Measurements from ENCODE around the gene CAMTA1. TPM values are rescaled to one million over a fixed set of nuclear protein-coding genes. Genes with fewer than 3 reads are reported as not detected.
"Not testable (repeated sequence)": the region's sequence is repeated elsewhere in the genome, so short reads cannot be mapped to it uniquely, and the experiment has no call there.

Gene CAMTA1
- total RNA-seq, 1 donor: 19.9 TPM

DNA sequence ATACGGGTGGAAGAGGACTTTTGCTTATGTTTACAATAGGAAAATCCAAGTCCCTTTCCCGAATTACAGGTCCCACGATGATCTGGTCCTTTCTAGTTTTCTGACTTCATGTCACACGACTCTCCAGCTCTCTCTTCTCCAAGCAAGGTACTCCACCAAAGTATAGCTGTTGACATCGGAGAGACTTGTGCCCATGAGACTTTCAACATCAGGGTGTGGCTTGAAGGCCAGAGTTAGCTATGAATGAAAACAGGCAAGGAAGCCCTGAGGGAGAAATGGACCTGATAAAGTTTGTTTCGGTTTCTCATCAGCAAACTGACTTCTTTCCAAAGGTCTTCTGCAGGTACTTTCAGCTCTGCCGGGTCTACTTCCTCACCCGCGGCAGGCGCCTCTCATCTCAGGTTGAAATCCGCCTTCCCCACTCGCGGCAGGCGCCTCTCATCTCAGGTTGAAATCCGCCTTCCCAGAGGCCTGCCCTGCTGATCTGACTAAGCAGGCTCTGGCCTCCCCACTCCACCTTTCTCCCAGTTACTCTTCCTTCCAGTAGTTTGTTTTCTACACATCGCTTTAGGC, 996.8 kb downstream of the CAMTA1 start:
- peak in 1 of 3 donors; percentile 13 for DNase-seq (ENCODE audit: low read depth in 2 of 3, low spot score in 2 of 3)

DNA sequence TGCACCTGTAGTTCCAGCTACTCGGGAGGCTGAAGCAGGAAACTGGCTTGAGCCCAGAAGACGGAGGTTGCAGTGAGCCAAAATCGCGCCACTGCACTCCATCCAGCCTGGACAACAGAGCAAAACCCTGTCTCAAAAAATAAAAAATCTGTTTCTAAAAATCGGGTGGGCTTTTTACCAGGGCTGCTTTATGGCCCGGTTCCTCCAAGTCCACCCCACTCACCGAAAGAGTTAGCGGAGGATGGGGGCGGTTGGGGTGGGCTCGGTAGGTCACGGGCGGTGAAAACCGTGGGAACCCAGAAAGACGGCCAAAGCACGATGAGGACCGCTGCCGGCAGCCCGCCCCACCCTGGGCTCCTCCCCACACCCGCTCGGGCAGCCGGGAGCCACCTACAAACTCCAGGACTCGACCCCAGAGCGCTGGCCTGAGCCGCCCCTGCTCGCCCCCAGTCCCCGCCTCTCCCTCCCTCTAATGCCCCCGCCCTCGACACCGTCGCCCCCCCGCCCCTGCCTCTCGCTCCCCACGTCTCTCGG, 998.0 kb downstream of the CAMTA1 start:
- DNase-seq (ENCODE audit: low read depth in 2 of 3, low spot score in 2 of 3): peak in 1 of 3 donors; percentile 46

DNA sequence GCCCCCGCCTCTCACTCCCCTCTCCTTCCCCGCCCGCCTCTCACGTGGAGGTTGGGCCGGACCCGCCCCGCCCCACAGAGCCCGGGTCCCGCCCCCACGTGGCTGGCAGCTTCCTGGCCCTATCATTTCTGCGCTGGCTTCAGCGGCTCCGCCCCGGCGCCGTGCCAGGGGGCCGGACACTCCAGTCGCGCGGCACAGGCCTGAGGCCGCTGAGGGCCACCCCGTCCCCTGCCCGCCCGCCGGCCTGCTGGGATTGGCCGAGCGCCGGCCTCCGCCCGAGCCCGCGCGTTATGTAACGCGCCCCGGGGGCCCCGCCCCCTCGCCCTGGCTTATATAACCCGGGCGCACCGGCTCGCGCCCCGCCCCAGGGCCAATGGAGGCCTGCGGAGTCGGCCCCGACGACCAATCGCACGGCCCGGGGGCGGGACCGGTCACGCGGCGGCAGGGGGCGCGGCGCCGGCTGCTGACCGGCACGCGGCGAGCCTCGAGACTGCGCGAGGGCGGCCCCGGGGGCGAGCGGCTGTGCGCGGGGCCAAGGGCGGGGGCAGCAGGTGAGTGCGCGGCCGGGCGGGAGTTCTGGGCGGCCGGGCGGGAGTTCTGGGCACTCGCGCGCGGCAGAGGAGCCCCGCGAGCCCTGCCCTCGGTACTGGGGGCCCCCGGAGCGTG, 998.7 kb downstream of the CAMTA1 start, which contains the start of gene PER3:
TSS of gene PER3 (plus strand) at position 466 of the 666 bp plus-strand sequence. CDS start 587 bp downstream, outside the sequence.
- peak; percentile 85 to 95 (median 94) for DNase-seq (ENCODE audit: low read depth in 2 of 3, low spot score in 2 of 3)

GRCh38 chr1:7784492-7785071, 999.3 kb downstream of the CAMTA1 start:
- peak in 1 of 3 donors; percentile 6 for DNase-seq (ENCODE audit: low read depth in 2 of 3, low spot score in 2 of 3)

DNA sequence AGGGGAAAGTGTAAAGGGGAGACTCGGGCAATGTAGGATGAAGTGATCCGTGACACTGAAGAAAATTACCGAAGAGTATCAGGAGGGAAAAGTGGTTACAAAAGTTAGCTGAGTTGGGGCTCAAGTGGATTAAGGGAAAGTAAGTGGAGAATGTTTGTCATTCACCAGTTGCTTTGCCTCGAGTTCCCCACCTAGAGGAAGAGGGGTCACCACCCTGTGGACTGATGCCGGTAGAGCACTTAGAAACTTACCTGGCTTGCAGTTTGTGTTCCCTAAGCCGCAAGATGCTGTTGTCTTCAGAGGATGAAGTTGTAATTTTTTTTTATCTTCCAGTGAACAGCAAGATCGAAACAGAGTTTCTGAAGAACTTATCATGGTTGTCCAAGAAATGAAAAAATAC, 999.9 kb downstream of the CAMTA1 start:
- DNase-seq (ENCODE audit: low read depth in 2 of 3, low spot score in 2 of 3): no peak

- peak in 1 of 3 donors; percentile 16 for DNase-seq (ENCODE audit: low read depth in 2 of 3, low spot score in 2 of 3)
Measured at GRCh38 chr1:7786795-7787194, 1001.5 kb downstream of the CAMTA1 start.

GRCh38 chr1:7789828-7790227, 1004.6 kb downstream of the CAMTA1 start:
- no peak for DNase-seq (ENCODE audit: low read depth in 2 of 3, low spot score in 2 of 3)

DNA sequence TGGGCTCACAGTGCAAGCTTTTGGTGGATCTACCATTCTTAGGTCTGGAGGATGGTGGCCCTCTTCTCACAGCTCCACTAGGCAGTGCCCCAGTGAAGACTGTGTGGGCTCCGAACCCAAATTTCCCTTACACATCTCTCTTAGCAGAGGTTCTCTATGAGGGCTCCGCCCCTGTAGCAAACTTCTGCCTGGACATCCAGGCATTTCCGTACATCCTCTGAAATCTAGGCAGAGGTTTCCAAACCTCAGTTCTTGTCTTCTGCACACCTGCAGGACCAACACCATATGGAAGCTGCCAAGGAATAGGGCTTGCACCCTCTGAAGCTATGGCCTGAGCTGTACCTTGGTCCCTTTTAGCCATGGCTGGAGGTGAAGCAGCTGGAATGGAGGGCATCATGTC, 1005.8 kb downstream of the CAMTA1 start:
- DNase-seq (ENCODE audit: low read depth in 2 of 3, low spot score in 2 of 3): not testable (repeated sequence)

DNA sequence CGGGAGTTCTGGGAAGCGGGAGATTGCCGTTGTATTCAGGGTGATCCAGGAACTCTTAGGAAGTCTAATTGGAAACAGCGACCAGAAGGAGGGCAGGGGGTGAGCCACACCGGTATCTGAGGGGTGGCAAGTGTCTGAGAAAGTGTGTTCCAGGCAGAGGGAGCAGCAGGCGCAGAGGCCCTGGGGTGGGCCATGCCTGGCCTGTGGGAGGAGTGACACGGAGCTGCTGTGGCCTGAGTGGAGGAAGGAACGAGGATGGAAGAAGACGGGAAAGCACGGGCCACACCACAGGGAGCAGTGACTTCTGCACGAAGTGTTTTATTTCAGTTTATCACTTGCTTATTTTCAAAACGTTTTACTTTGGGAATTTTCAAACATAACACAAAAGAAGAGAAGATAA, 1010.2 kb downstream of the CAMTA1 start:
- no peak for DNase-seq (ENCODE audit: low read depth in 2 of 3, low spot score in 2 of 3)

GRCh38 chr1:7805460-7805859, 1020.2 kb downstream of the CAMTA1 start:
- DNase-seq (ENCODE audit: low read depth in 2 of 3, low spot score in 2 of 3): no peak

- DNase-seq (ENCODE audit: low read depth in 2 of 3, low spot score in 2 of 3): peak in 2 of 3 donors; percentile 37 to 66
Measured at GRCh38 chr1:7808253-7808844, 1023.1 kb downstream of the CAMTA1 start.

GRCh38 chr1:7809742-7810141, 1024.5 kb downstream of the CAMTA1 start:
- DNase-seq (ENCODE audit: low read depth in 2 of 3, low spot score in 2 of 3): no peak

GRCh38 chr1:7810395-7810794, 1025.1 kb downstream of the CAMTA1 start:
- DNase-seq (ENCODE audit: low read depth in 2 of 3, low spot score in 2 of 3): no peak

GRCh38 chr1:7811476-7811875, 1026.2 kb downstream of the CAMTA1 start:
- DNase-seq (ENCODE audit: low read depth in 2 of 3, low spot score in 2 of 3): no peak

GRCh38 chr1:7813677-7814373, 1028.6 kb downstream of the CAMTA1 start:
- DNase-seq (ENCODE audit: low read depth in 2 of 3, low spot score in 2 of 3): no peak

Small RNAs within 50 kb of the gene (small RNA-seq; reads per million reads assigned to genes)
- not detected for gene AL359881.1
- gene AL590128.1: not detected
- not detected for gene RNU1-8P

Other genes starting within 250 kb of the CAMTA1 start
- 19.1 TPM for gene NOL9, start 230.9 kb upstream of the CAMTA1 start, total RNA-seq
- not detected for gene TAS1R1, start 230.1 kb upstream of the CAMTA1 start, total RNA-seq
- 60.9 TPM for gene ZBTB48, start 205.5 kb upstream of the CAMTA1 start, total RNA-seq
- 41.7 TPM for gene KLHL21, start 182.6 kb upstream of the CAMTA1 start, total RNA-seq
- 7.0 TPM for gene PHF13, start 171.7 kb upstream of the CAMTA1 start, total RNA-seq
- 19.4 TPM for gene THAP3, start 160.6 kb upstream of the CAMTA1 start, total RNA-seq
- 14.5 TPM for gene DNAJC11, start 83.6 kb upstream of the CAMTA1 start, total RNA-seq